SK-N-SH treated with all-trans-retinoic acid at 6 μM for 48 hours (cell line): Measurements from ENCODE around the gene MYEOV.

Experiments
- ATAC-seq: fragments of 200-7000 bp; cut with Tn5 transposase; 3 replicates; pipeline ENCODE4 v1.9.1; 2020; ENCODE audit warnings: mild to moderate bottlenecking, moderate library complexity
- ARNTL ChIP-seq: fragments of 450-650 bp; formaldehyde crosslinking; IDR thresholded peaks from 2 replicates; pipeline ENCODE4 v1.5.0; 2020; ENCODE audit warnings: low read depth, mild to moderate bottlenecking, moderate library complexity, borderline replicate concordance
- BACH2 ChIP-seq: fragments of 250-450 bp; sonication (Bioruptor Pico); IDR thresholded peaks from 2 replicates; pipeline ENCODE4 v1.9.0; 2021; ENCODE audit warnings: mild to moderate bottlenecking, borderline replicate concordance
- CREB5 ChIP-seq: fragments of 250-450 bp; sonication (Bioruptor Pico); IDR thresholded peaks from 2 replicates; pipeline ENCODE4 v1.5.1; 2020; ENCODE audit warnings: low read depth, mild to moderate bottlenecking, moderate library complexity
- CSDC2 ChIP-seq: fragments of 250-450 bp; sonication (Bioruptor Pico); IDR thresholded peaks from 2 replicates; pipeline ENCODE4 v1.5.0; 2020; ENCODE audit warnings: mild to moderate bottlenecking, moderate library complexity
- CSRNP3 ChIP-seq: fragments of 250-450 bp; sonication (Bioruptor Pico); IDR thresholded peaks from 2 replicates; pipeline ENCODE4 v1.5.1; 2021; ENCODE audit warnings: mild to moderate bottlenecking, moderate library complexity
- ESRRG ChIP-seq: fragments of 250-450 bp; sonication (Bioruptor Pico); IDR thresholded peaks from 2 replicates; pipeline ENCODE4 v1.6.1; 2021; ENCODE audit warnings: mild to moderate bottlenecking
- GLIS3 ChIP-seq: fragments of 250-450 bp; sonication (Bioruptor Pico); IDR thresholded peaks from 2 replicates; pipeline ENCODE4 v1.5.0; 2020; ENCODE audit warnings: mild to moderate bottlenecking, moderate library complexity
- ISL1 ChIP-seq: fragments of 250-450 bp; sonication (Bioruptor Pico); IDR thresholded peaks from 2 replicates; pipeline ENCODE4 v2.1.2; 2022; ENCODE audit warnings: mild to moderate bottlenecking, moderate library complexity
- OSR1 ChIP-seq: fragments of 250-450 bp; sonication (Bioruptor Pico); IDR thresholded peaks from 2 replicates; pipeline ENCODE4 v1.8.0; 2022; ENCODE audit warnings: moderate library complexity, mild to moderate bottlenecking, inconsistent platforms
- POU6F1 ChIP-seq: fragments of 250-450 bp; sonication (Bioruptor Pico); IDR thresholded peaks from 2 replicates; pipeline ENCODE4 v1.8.0; 2021; ENCODE audit warnings: low read depth, mild to moderate bottlenecking, moderate library complexity, borderline replicate concordance
- RARB ChIP-seq: fragments of 250-450 bp; sonication (Bioruptor Pico); IDR thresholded peaks from 2 replicates; pipeline ENCODE4 v1.8.0; 2021; ENCODE audit warnings: mild to moderate bottlenecking, moderate library complexity
- SNAI2 ChIP-seq: fragments of 250-450 bp; sonication (Bioruptor Pico); IDR thresholded peaks from 2 replicates; pipeline ENCODE4 v1.5.0; 2020; ENCODE audit warnings: mild to moderate bottlenecking, moderate library complexity
- TCF4 ChIP-seq: fragments of 250-450 bp; sonication (Bioruptor Pico); IDR thresholded peaks from 2 replicates; pipeline ENCODE4 v1.8.0; 2021; ENCODE audit warnings: mild to moderate bottlenecking, moderate library complexity, borderline replicate concordance
- TOX ChIP-seq: fragments of 250-450 bp; sonication (Bioruptor Pico); IDR thresholded peaks from 2 replicates; pipeline ENCODE4 v1.8.0; 2021; ENCODE audit warnings: mild to moderate bottlenecking, moderate library complexity, borderline replicate concordance
- ZC3H10 ChIP-seq: fragments of 250-450 bp; sonication (Bioruptor Pico); IDR thresholded peaks from 2 replicates; pipeline ENCODE4 v1.5.1; 2021; ENCODE audit warnings: mild to moderate bottlenecking, moderate library complexity
- ZFP3 ChIP-seq: fragments of 250-450 bp; sonication (Bioruptor Pico); IDR thresholded peaks from 2 replicates; pipeline ENCODE4 v1.5.0; 2020; ENCODE audit warnings: mild to moderate bottlenecking, moderate library complexity
- ZFP30 ChIP-seq: fragments of 450-650 bp; formaldehyde crosslinking; IDR thresholded peaks from 2 replicates; pipeline ENCODE4 v1.5.0; 2022; ENCODE audit warnings: mild to moderate bottlenecking, moderate library complexity
- ZNF565 ChIP-seq: fragments of 450-650 bp; formaldehyde crosslinking; conservative IDR thresholded peaks from 2 replicates; pipeline ENCODE4 v1.5.0; 2020; ENCODE audit warnings: low read depth, mild to moderate bottlenecking, moderate library complexity
- ZNF70 ChIP-seq: fragments of 450-650 bp; formaldehyde crosslinking; IDR thresholded peaks from 2 replicates; pipeline ENCODE4 v1.5.0; 2020; ENCODE audit warnings: mild to moderate bottlenecking, moderate library complexity
- ZNF8 ChIP-seq: fragments of 450-650 bp; formaldehyde crosslinking; IDR thresholded peaks from 2 replicates; pipeline ENCODE4 v1.5.0; 2020; ENCODE audit warnings: mild to moderate bottlenecking, moderate library complexity

Gene MYEOV

GRCh38 chr11:69274531-69275016, 19.4 kb upstream of the MYEOV start:
- no peak for ATAC-seq
- no peak for TF ChIP-seq ARNTL
- no peak for TF ChIP-seq OSR1
- no peak for TF ChIP-seq CSDC2 (CRISPR knock-in tag)
- no peak for TF ChIP-seq ZFP30
- no peak for TF ChIP-seq GLIS3 (CRISPR knock-in tag)
- no peak for TF ChIP-seq ZC3H10

- TF ChIP-seq POU6F1 (CRISPR knock-in tag) (no peak), GLIS3 (CRISPR knock-in tag) (no peak), TOX (CRISPR knock-in tag) (no peak), BACH2 (CRISPR knock-in tag) (no peak), TCF4 (CRISPR knock-in tag) (no peak), CREB5 (CRISPR knock-in tag) (no peak), ZNF8 (no peak), ISL1 (no peak), ZNF70 (CRISPR knock-in tag) (no peak)
- no peak for ATAC-seq
These were observed 18.8 kb upstream of the MYEOV start for GRCh38 chr11:69275178-69275577.

GRCh38 chr11:69276165-69276564, 17.8 kb upstream of the MYEOV start:
- TF ChIP-seq BACH2 (CRISPR knock-in tag) = no peak
- no peak for TF ChIP-seq ZNF70 (CRISPR knock-in tag)
- TF ChIP-seq ZC3H10 = no peak
- TF ChIP-seq GLIS3 (CRISPR knock-in tag) = no peak
- no peak for TF ChIP-seq ZFP3
- TF ChIP-seq ISL1 = no peak
- no peak for TF ChIP-seq ESRRG
- TF ChIP-seq POU6F1 (CRISPR knock-in tag) = no peak
- TF ChIP-seq CSRNP3 (CRISPR knock-in tag) = no peak
- no peak for TF ChIP-seq SNAI2 (CRISPR knock-in tag)
- TF ChIP-seq OSR1 = no peak
- TF ChIP-seq RARB (CRISPR knock-in tag) = no peak
- no peak for TF ChIP-seq ZNF565 (CRISPR knock-in tag)

GRCh38 chr11:69277074-69277809, 16.7 kb upstream of the MYEOV start:
- no peak for ATAC-seq
- TF ChIP-seq TOX (CRISPR knock-in tag) = no peak
- no peak for TF ChIP-seq POU6F1 (CRISPR knock-in tag)

More at GRCh38 chr11:69276165-69276564, 17.8 kb upstream of the MYEOV start:
- no peak for ATAC-seq
